CD4-positive, alpha-beta T cell treated with Interleukin-6 at 100 ng/mL for 8 hours (primary cell): ENCODE measurements around the gene SNRNP27.
"Not testable (repeated sequence)": the region's sequence is repeated elsewhere in the genome, so short reads cannot be mapped to it uniquely, and the experiment has no call there.

ENCODE experiments used
- DNase-seq: peaks from one replicate; pipeline ENCODE4 v3.0.0-alpha.2; 2020; ENCODE audit warnings: mixed read lengths, low spot score

The SNRNP27 gene

GRCh38 chr2:69946351-69947324 is 52.9 kb downstream of the SNRNP27 start:
- peak; percentile 71 for DNase-seq

- no peak for DNase-seq
These were observed 53.7 kb downstream of the SNRNP27 start for GRCh38 chr2:69947325-69947931.

GRCh38 chr2:69948032-69948962 is 54.5 kb downstream of the SNRNP27 start:
- DNase-seq, result no peak

- DNase-seq, result no peak
These were observed 55.3 kb downstream of the SNRNP27 start for GRCh38 chr2:69948963-69949645.

- DNase-seq, result no peak
These were observed 56.5 kb downstream of the SNRNP27 start for GRCh38 chr2:69950241-69950640.

GRCh38 chr2:69950671-69951070 is 56.9 kb downstream of the SNRNP27 start:
- not testable (repeated sequence) for DNase-seq

GRCh38 chr2:69952336-69953115 is 58.8 kb downstream of the SNRNP27 start:
- DNase-seq, result no peak

- no peak for DNase-seq
These were observed 60.3 kb downstream of the SNRNP27 start for GRCh38 chr2:69954084-69954483.
